GM18870 (cell line): ENCODE data around the gene REXO1.

Source experiments
- ATAC-seq: cut with Tn5 transposase; IDR thresholded peaks from one replicate; pipeline ENCODE4 v1.9.1; 2021; ENCODE audit warnings: moderate library complexity; ENCODE audit not compliant: unreplicated experiment

Gene REXO1

DNA sequence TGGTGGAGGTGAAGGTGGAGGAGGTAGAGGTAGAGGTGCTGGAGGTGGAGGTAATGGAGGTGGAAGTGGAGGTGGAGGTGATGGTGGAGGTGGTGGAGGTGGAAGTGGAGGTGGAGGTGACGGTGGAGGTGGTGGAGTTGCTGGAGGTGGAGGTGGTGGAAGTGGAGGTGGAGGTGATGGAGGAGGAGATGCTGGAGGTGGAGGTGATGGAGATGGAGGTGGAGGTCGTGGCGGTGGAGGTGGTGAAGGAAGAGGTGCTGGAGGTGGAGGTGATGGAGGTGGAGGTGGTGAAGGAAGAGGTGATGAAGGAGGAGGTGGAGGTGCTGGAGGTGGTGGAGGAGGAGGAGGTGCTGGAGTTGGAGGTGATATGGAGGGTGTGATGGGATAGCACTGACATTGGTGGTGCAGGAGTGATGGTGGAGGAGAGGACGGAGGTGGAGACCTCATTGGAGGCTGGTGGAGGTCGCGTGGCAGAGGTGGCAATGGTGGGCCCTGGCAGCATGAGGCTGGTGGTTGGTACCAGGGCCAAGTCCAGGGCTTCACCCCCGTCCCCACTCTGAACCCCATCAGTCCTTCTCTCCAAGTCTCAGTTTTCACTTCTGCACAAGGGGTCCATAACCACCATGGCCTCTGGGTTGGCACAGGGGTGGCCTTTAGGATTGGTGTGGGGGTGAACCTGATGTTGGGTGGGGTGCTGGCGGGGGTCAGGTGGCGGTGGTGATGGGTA lies 79.2 kb downstream of the REXO1 start:
- ATAC-seq: no peak

DNA sequence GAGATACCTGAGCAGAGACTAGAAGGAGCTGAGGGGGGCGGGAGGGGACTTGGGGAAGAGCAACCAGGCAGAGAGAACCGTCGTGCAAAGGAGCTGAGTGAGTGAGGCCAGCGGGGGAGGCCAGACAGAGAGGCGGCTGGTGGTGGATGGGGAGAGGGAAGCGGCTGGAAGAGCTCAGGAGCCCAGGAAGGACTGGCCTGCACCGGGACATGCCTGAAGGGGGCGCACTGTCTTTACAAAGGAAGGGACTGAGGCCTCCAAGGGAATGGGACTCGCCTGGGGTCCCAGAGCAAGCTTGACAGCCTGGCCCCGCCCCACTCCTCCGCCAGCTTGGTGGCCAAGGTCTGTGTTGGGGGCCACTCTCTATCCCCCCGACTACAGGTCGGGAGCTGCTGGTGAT lies 80.0 kb downstream of the REXO1 start:
- ATAC-seq: no peak

DNA sequence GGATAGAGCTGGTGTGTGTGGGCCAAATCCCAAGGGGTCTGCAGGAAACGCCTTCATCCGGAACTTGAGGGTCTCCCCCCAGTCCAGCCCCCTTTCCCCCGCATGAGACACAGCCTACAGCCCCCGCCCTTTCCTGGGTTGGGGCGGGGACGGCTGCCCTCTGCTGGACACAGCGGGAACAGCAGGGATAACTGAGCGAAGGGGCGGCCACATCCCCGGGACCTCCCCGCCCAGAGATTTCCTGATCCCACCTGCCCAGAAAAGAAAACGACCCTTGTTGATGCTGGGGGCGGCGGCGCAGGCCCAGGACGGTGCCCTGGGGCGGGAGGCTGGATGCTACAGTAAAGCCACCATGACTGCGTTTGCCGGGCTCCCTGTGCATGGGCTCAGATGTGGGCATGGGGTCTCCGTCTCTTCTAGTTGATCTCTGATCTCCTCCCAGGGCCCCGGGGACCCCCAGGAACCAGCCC lies 80.8 kb downstream of the REXO1 start:
- ATAC-seq: no peak

DNA sequence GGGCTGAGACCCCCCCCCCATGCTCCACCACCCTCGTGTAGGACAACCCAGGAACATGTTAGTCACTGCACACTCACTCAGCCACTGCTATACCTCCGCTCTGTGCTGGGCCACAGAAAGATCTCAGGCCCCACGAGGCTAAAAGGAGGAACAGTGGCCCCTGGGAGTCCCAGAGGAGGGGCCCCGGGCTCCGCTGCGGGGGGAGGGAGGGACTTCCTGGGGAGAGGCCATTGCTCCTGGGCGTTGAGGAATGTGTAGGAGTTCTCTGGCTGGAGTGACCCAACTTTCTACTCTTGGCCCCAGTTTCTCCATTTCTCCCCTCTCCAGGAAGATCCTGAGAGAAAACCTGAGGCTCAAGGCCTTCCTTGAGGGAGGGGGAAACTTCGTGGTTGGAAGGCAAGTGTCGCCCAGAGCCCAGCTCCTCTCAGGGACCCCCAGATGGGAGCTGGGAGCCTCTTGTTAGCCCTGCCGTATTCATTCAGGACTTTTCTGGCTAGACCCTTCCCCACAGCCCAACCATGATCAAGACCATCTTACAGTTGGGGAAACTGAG lies 81.4 kb downstream of the REXO1 start:
- no peak for ATAC-seq

DNA sequence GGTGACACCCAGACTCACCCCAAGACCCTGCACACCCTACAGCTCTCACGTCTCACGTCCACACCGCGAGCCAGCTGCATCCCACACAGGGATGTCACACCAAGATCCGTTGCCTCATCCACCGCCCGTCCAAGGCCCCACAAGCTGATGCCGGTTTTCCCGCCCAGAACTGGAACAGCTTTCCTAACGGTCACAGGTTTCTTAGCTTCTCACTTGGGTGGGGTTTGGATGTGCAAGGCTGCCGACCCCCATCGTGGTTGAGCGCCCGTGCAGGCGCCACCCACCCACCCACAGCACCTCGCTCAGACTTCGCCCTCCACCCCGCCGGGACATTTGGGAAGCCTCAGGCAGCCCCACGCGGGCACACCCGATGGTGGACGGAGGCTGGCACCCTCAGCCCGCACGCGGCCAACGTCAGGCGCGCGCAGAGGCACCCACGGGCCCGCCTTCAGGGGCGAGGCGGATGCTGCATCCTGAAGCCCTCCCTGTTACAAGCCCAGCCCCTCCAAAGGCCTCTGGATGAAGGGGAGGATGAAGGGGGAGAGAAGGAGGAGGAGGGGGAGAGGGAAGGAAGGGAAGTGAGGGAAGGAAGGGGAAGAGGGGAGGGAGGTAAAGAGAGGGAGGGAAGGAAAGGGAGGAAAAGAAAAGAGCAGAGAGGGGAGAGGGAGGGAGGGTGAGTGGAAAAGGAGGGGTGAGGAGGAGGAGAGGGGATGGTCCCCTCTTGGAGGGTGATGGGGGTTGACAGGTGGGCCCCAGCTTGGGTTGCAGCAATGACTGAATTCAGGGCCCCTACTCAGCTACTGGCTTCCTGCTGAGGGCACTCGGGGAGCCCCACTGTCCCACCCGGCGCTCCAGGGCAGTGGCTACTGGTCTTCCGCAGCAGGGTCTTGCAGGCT lies 82.1 kb downstream of the REXO1 start:
- ATAC-seq: no peak
